Measurements from ENCODE around the gene FAM13C. TPM values are rescaled to one million over a fixed set of nuclear protein-coding genes. Genes with fewer than 3 reads are reported as not detected.

Gene FAM13C
- total RNA-seq, 1 donor from 2014 or later, result 10.1 TPM

DNA sequence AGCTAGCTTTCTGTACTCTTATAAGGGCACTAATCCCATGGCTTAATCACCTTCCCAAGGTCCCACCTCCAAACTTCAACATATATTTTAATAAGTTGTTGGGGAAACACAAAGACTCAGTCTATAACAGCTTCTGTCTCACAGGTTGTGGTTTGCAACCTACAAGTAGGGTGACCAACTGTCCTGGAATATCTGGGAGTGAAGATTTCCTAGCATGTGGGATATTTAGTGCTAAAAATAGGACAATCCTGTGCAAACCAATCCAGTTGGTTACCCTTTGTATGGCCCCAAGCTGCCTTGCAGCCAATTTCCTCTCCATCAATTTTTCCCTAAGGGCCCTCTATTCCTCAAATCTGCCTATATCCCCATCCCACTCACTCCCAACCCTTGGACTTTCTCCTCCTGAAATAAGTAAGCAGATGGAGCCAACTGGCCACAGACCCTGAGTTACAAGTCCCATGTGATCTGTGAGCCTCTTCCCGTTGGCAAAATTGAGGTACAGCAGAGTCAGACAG, 82.3 kb downstream of the FAM13C start:
- peaks cover 5% of the 10 kb centered on the region for H3K36me3 Mint-ChIP-seq
- H3K4me1 Mint-ChIP-seq (ENCODE audit: unreplicated experiment), result peaks cover 18% of the 10 kb centered on the region
- no peaks in the 10 kb centered on the region for H3K27me3 Mint-ChIP-seq
- no peak overlapping the region for H3K4me3 Mint-ChIP-seq
- H3K9me3 Mint-ChIP-seq, result no peaks in the 10 kb centered on the region
- no peak overlapping the region for H3K27ac Mint-ChIP-seq
- DNase-seq (ENCODE audit: extremely low spot score, unreplicated experiment), result no peak
- no peak for TF ChIP-seq CTCF (conservative IDR thresholded peaks at IDR 0.05)

GRCh38 chr10:59279476-59279875, 82.9 kb downstream of the FAM13C start:
- peaks cover 5% of the 10 kb centered on the region for H3K36me3 Mint-ChIP-seq
- peaks cover 18% of the 10 kb centered on the region for H3K4me1 Mint-ChIP-seq (ENCODE audit: unreplicated experiment)
- no peaks in the 10 kb centered on the region for H3K27me3 Mint-ChIP-seq
- no peaks in the 10 kb centered on the region for H3K9me3 Mint-ChIP-seq
- no peak overlapping the region for H3K4me3 Mint-ChIP-seq
- no peak overlapping the region for H3K27ac Mint-ChIP-seq
- DNase-seq (ENCODE audit: extremely low spot score, unreplicated experiment), result no peak
- TF ChIP-seq CTCF (conservative IDR thresholded peaks at IDR 0.05), result no peak

- no peak overlapping the region for H3K4me3 Mint-ChIP-seq
- no peak for TF ChIP-seq CTCF (conservative IDR thresholded peaks at IDR 0.05)
Observed at GRCh38 chr10:59276919-59277318, 85.4 kb downstream of the FAM13C start.

DNA sequence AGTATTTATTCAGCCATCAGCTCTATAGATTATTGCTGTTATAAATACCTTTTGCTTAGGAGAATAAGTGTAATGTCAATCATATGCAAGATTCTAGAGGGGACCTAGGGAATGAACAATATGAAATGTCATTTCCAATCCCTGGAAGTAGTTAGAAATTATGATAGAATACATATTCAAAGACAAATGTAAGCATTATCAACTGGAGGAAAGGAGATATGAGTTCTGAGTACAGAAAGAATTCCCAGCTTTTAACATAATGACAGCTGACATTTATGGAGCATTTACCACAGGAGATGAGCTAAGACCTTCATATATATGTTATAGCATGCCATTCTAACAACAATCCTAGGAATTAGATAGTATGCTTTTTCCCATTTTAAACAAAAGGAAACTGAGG, 86.2 kb downstream of the FAM13C start:
- H3K4me1 Mint-ChIP-seq (ENCODE audit: unreplicated experiment), result no peaks in the 10 kb centered on the region
- no peak overlapping the region for H3K4me3 Mint-ChIP-seq
- H3K27ac Mint-ChIP-seq, result no peak overlapping the region
- H3K9me3 Mint-ChIP-seq, result no peaks in the 10 kb centered on the region
- TF ChIP-seq CTCF (conservative IDR thresholded peaks at IDR 0.05), result no peak
- H3K36me3 Mint-ChIP-seq, result peaks cover 10% of the 10 kb centered on the region
- no peak for DNase-seq (ENCODE audit: extremely low spot score, unreplicated experiment)
- no peaks in the 10 kb centered on the region for H3K27me3 Mint-ChIP-seq

More at GRCh38 chr10:59276919-59277318, 85.4 kb downstream of the FAM13C start:
- H3K36me3 Mint-ChIP-seq, result peaks cover 10% of the 10 kb centered on the region
- DNase-seq (ENCODE audit: extremely low spot score, unreplicated experiment), result no peak
- no peaks in the 10 kb centered on the region for H3K27me3 Mint-ChIP-seq
- no peaks in the 10 kb centered on the region for H3K4me1 Mint-ChIP-seq (ENCODE audit: unreplicated experiment)
- H3K9me3 Mint-ChIP-seq, result no peaks in the 10 kb centered on the region
- H3K27ac Mint-ChIP-seq, result no peak overlapping the region

GRCh38 chr10:59273445-59273844, 88.9 kb downstream of the FAM13C start:
- no peaks in the 10 kb centered on the region for H3K27me3 Mint-ChIP-seq
- no peaks in the 10 kb centered on the region for H3K4me1 Mint-ChIP-seq (ENCODE audit: unreplicated experiment)
- H3K9me3 Mint-ChIP-seq, result no peaks in the 10 kb centered on the region

More at GRCh38 chr10:59273445-59273844, 88.9 kb downstream of the FAM13C start:
- peaks cover 5% of the 10 kb centered on the region for H3K36me3 Mint-ChIP-seq
- no peak overlapping the region for H3K27ac Mint-ChIP-seq
- H3K4me3 Mint-ChIP-seq, result no peak overlapping the region
- TF ChIP-seq CTCF (conservative IDR thresholded peaks at IDR 0.05), result no peak
- DNase-seq (ENCODE audit: extremely low spot score, unreplicated experiment), result no peak

All from type B pancreatic cell (in vitro differentiated cells).